ENCODE data around the gene ICE1.
A peak's percentile ranks its signal among the peaks of the same experiment; 100 is the strongest.

Gene ICE1

DNA sequence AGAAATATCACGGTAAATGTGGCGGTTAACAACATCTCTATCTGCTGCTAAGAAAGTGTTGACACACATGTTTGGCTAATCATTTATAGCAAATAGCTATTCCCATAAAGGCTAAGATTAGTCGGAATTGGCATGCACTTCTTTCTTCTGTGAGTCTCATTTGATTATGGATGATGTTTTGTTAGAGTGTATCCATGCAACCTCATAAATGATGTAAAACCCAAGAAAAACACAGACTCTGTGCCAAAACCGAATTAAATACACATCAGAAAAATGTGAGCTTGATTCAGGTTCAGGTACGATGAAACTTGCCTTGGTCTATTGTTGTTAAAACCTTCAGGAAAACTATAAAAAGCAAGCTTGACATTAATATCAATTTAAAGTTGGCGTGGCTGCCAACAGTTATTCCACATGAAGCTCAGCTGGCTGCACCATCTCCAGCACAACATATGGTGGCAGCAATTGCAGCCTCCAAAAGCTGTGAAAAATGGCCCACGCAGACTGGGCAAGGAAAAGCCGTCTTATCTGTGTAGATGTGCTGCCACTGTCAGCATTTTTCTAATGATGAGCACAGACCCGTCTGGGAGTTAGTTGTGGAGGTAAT is 41.1 kb upstream of the ICE1 start:
- Histone ChIP-seq H2AFZ (ENCODE audit: low read depth, low read length) (no peak overlapping the region), H3K4me1 (ENCODE audit: control insufficient read depth, insufficient read depth, low read depth, low read length) (no peaks in the 10 kb centered on the region), H4K8ac (ENCODE audit: low read length) (no peak overlapping the region), H3K36me3 (ENCODE audit: control insufficient read depth in 1 of 2, insufficient read depth in 2 of 2, low read depth in 1 of 2, low read length in 2 of 2) (no peaks in the 10 kb centered on the region), H2BK120ac (ENCODE audit: low read depth, low read length) (no peak overlapping the region), H3K4me2 (ENCODE audit: low read length, poor library complexity, severe bottlenecking) (no peak overlapping the region), H3K79me1 (replicated peaks; ENCODE audit: low read length, poor library complexity, severe bottlenecking) (no peaks in the 10 kb centered on the region), H3K4me3 (ENCODE audit: insufficient read depth in 1 of 2, low read depth in 1 of 2, low read length in 2 of 2) (no peak overlapping the region), H3K4ac (ENCODE audit: low read depth in 1 of 2, low read length in 2 of 2) (no peak overlapping the region), H2BK12ac (ENCODE audit: low read length in 2 of 2) (no peak overlapping the region), H3K23ac (ENCODE audit: low read length in 2 of 2) (no peak overlapping the region), H2BK5ac (ENCODE audit: low read depth, low read length, poor library complexity, severe bottlenecking) (no peak overlapping the region), H3K27ac (ENCODE audit: low read length, poor library complexity, severe bottlenecking) (no peak overlapping the region), H4K91ac (ENCODE audit: low read length) (no peak overlapping the region), H2BK15ac (ENCODE audit: low read depth, poor library complexity, severe bottlenecking) (no peak overlapping the region), H2AK5ac (ENCODE audit: low read length, severe bottlenecking) (no peak overlapping the region), H3K9ac (ENCODE audit: low read length) (no peak overlapping the region), H3K14ac (ENCODE audit: low read length in 2 of 2) (no peak overlapping the region), H3K9me3 (ENCODE audit: control insufficient read depth, low read length) (no peaks in the 10 kb centered on the region), H3K27me3 (ENCODE audit: control insufficient read depth in 1 of 2, insufficient read depth in 1 of 2, low read length in 2 of 2) (peaks cover 0 to 20% of the 10 kb centered on the region in 2 experiments), H3K18ac (ENCODE audit: low read depth in 1 of 2, low read length in 2 of 2) (no peak overlapping the region)
- 92% methylated on average over 7 of the region's 9 CpGs for WGBS
- no peak for DNase-seq

DNA sequence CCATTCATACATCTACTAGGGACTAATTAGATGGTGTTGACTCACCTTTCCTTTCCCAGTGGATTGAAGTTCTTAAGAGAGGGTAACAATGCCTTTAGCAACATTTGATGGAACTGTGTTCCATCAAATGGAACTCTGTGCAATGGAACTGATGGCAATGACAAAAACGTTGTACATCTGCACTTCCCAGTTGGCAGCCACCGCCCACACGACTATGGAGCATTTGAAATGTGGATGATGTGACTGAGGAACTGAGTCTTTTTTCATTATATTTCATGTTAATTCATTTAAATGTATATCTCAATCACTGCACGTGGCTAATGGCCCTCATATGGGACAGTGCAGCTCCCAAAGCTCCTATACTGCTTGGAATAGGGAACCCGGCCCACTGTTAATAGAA is 39.0 kb upstream of the ICE1 start:
- no peaks in the 10 kb centered on the region for H3K36me3 ChIP-seq (ENCODE audit: control insufficient read depth in 1 of 2, insufficient read depth in 2 of 2, low read depth in 1 of 2, low read length in 2 of 2)
- no peak overlapping the region for H3K23ac ChIP-seq (ENCODE audit: low read length in 2 of 2)
- H3K14ac ChIP-seq (ENCODE audit: low read length in 2 of 2): no peak overlapping the region
- no peaks in the 10 kb centered on the region for H3K79me1 ChIP-seq (replicated peaks; ENCODE audit: low read length, poor library complexity, severe bottlenecking)
- no peak overlapping the region for H3K4me3 ChIP-seq (ENCODE audit: insufficient read depth in 1 of 2, low read depth in 1 of 2, low read length in 2 of 2)
- no peak overlapping the region for H3K4me2 ChIP-seq (ENCODE audit: low read length, poor library complexity, severe bottlenecking)
- no peak overlapping the region for H2AFZ ChIP-seq (ENCODE audit: low read depth, low read length)
- WGBS: 67% methylated on average over 1 of the region's 5 CpGs
- no peak overlapping the region for H2BK12ac ChIP-seq (ENCODE audit: low read length in 2 of 2)
- H2BK120ac ChIP-seq (ENCODE audit: low read depth, low read length): no peak overlapping the region
- no peak overlapping the region for H3K27ac ChIP-seq (ENCODE audit: low read length, poor library complexity, severe bottlenecking)
- no peak overlapping the region for H3K9ac ChIP-seq (ENCODE audit: low read length)
- no peak overlapping the region for H3K4ac ChIP-seq (ENCODE audit: low read depth in 1 of 2, low read length in 2 of 2)
- no peak overlapping the region for H2BK5ac ChIP-seq (ENCODE audit: low read depth, low read length, poor library complexity, severe bottlenecking)
- no peak overlapping the region for H3K18ac ChIP-seq (ENCODE audit: low read depth in 1 of 2, low read length in 2 of 2)
- peaks cover 0 to 20% of the 10 kb centered on the region in 2 experiments for H3K27me3 ChIP-seq (ENCODE audit: control insufficient read depth in 1 of 2, insufficient read depth in 1 of 2, low read length in 2 of 2)
- H3K9me3 ChIP-seq (ENCODE audit: control insufficient read depth, low read length): no peaks in the 10 kb centered on the region
- no peak for DNase-seq
- no peak overlapping the region for H4K8ac ChIP-seq (ENCODE audit: low read length)
- H2AK5ac ChIP-seq (ENCODE audit: low read length, severe bottlenecking): no peak overlapping the region
- H2BK15ac ChIP-seq (ENCODE audit: low read depth, poor library complexity, severe bottlenecking): no peak overlapping the region
- H4K91ac ChIP-seq (ENCODE audit: low read length): no peak overlapping the region
- peaks cover 3% of the 10 kb centered on the region for H3K4me1 ChIP-seq (ENCODE audit: control insufficient read depth, insufficient read depth, low read depth, low read length)

DNA sequence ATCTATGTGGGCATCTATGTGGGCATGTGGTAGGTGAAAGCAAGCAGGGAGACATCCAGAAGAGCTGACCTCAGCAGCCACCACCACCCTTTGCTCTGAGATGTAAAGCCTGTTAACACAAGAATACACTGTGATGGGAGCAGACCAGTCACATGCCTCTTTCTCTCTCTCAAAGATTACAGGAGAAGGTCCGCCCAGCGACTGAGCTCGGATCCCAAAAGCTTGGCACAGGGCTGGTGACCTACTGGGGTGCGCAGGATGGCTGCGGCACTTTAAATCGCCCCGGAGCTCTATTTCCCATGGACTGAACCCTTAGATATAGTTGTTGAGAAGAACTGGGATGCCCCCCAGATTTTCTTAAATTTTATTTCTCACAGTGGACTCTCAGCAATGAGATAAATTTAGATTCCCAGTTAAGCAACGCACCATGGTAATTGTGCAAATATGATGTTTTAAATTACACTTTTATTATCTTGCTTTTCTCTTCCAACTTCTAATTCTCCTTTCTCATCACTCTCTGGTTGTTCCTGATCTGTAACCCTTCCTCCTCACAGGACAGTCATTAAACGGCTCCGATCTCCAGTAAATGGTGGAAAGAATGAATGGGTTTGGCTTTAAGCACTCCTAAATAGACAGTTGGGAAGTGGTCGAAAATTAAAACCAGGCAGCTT is 37.7 kb upstream of the ICE1 start:
- H3K18ac ChIP-seq (ENCODE audit: low read depth in 1 of 2, low read length in 2 of 2): no peak overlapping the region
- H3K79me1 ChIP-seq (replicated peaks; ENCODE audit: low read length, poor library complexity, severe bottlenecking): no peaks in the 10 kb centered on the region
- H3K4me2 ChIP-seq (ENCODE audit: low read length, poor library complexity, severe bottlenecking): no peak overlapping the region
- H2BK12ac ChIP-seq (ENCODE audit: low read length in 2 of 2): no peak overlapping the region
- H2BK120ac ChIP-seq (ENCODE audit: low read depth, low read length): no peak overlapping the region
- H3K36me3 ChIP-seq (ENCODE audit: control insufficient read depth in 1 of 2, insufficient read depth in 2 of 2, low read depth in 1 of 2, low read length in 2 of 2): no peaks in the 10 kb centered on the region
- no peak overlapping the region for H4K8ac ChIP-seq (ENCODE audit: low read length)
- H3K4me3 ChIP-seq (ENCODE audit: insufficient read depth in 1 of 2, low read depth in 1 of 2, low read length in 2 of 2): peak overlapping the region in 1 of 2 experiments; percentile 36
- H2BK15ac ChIP-seq (ENCODE audit: low read depth, poor library complexity, severe bottlenecking): no peak overlapping the region
- 95% methylated on average over 10 of the region's 11 CpGs for WGBS
- no peak overlapping the region for H3K27ac ChIP-seq (ENCODE audit: low read length, poor library complexity, severe bottlenecking)
- no peak for DNase-seq
- peaks cover 0 to 20% of the 10 kb centered on the region in 2 experiments for H3K27me3 ChIP-seq (ENCODE audit: control insufficient read depth in 1 of 2, insufficient read depth in 1 of 2, low read length in 2 of 2)
- peaks cover 3% of the 10 kb centered on the region for H3K4me1 ChIP-seq (ENCODE audit: control insufficient read depth, insufficient read depth, low read depth, low read length)
- no peak overlapping the region for H2BK5ac ChIP-seq (ENCODE audit: low read depth, low read length, poor library complexity, severe bottlenecking)
- H3K4ac ChIP-seq (ENCODE audit: low read depth in 1 of 2, low read length in 2 of 2): no peak overlapping the region
- H3K14ac ChIP-seq (ENCODE audit: low read length in 2 of 2): no peak overlapping the region
- H3K9ac ChIP-seq (ENCODE audit: low read length): peak overlapping the region; percentile 33
- H4K91ac ChIP-seq (ENCODE audit: low read length): no peak overlapping the region
- H2AK5ac ChIP-seq (ENCODE audit: low read length, severe bottlenecking): no peak overlapping the region
- no peak overlapping the region for H2AFZ ChIP-seq (ENCODE audit: low read depth, low read length)
- H3K9me3 ChIP-seq (ENCODE audit: control insufficient read depth, low read length): no peaks in the 10 kb centered on the region
- no peak overlapping the region for H3K23ac ChIP-seq (ENCODE audit: low read length in 2 of 2)

DNA sequence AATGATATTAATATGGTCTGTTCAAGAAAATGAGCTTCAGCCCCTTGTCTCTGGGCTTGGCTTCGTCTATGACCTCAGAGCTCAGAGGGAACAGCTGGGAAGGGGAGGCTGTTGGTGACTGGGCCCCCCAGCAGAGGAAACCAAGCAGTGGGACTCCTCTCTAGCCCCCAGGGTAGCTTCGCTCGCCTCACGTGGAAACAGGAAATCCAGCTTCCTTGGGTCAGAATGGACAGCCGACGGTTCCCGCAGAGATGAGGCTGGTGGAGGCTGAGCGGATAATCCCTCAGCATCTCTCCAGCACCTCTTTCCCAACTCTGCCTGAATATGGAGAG is 37.2 kb upstream of the ICE1 start:
- Histone ChIP-seq H2BK15ac (ENCODE audit: low read depth, poor library complexity, severe bottlenecking) (no peak overlapping the region), H3K4me1 (ENCODE audit: control insufficient read depth, insufficient read depth, low read depth, low read length) (peaks cover 3% of the 10 kb centered on the region), H3K4me3 (ENCODE audit: insufficient read depth in 1 of 2, low read depth in 1 of 2, low read length in 2 of 2) (peak overlapping the region in 1 of 2 experiments; percentile 36), H3K27ac (ENCODE audit: low read length, poor library complexity, severe bottlenecking) (no peak overlapping the region), H2BK120ac (ENCODE audit: low read depth, low read length) (no peak overlapping the region), H3K9me3 (ENCODE audit: control insufficient read depth, low read length) (no peaks in the 10 kb centered on the region), H2AFZ (ENCODE audit: low read depth, low read length) (no peak overlapping the region), H3K27me3 (ENCODE audit: control insufficient read depth in 1 of 2, insufficient read depth in 1 of 2, low read length in 2 of 2) (peaks cover 0 to 20% of the 10 kb centered on the region in 2 experiments), H4K8ac (ENCODE audit: low read length) (no peak overlapping the region), H3K36me3 (ENCODE audit: control insufficient read depth in 1 of 2, insufficient read depth in 2 of 2, low read depth in 1 of 2, low read length in 2 of 2) (no peaks in the 10 kb centered on the region), H4K91ac (ENCODE audit: low read length) (no peak overlapping the region), H2BK5ac (ENCODE audit: low read depth, low read length, poor library complexity, severe bottlenecking) (no peak overlapping the region), H3K9ac (ENCODE audit: low read length) (peak overlapping the region; percentile 33), H3K23ac (ENCODE audit: low read length in 2 of 2) (no peak overlapping the region), H3K18ac (ENCODE audit: low read depth in 1 of 2, low read length in 2 of 2) (no peak overlapping the region), H3K79me1 (replicated peaks; ENCODE audit: low read length, poor library complexity, severe bottlenecking) (no peaks in the 10 kb centered on the region), H2AK5ac (ENCODE audit: low read length, severe bottlenecking) (no peak overlapping the region), H3K4me2 (ENCODE audit: low read length, poor library complexity, severe bottlenecking) (no peak overlapping the region), H3K14ac (ENCODE audit: low read length in 2 of 2) (no peak overlapping the region), H3K4ac (ENCODE audit: low read depth in 1 of 2, low read length in 2 of 2) (no peak overlapping the region), H2BK12ac (ENCODE audit: low read length in 2 of 2) (no peak overlapping the region)
- WGBS: 83% methylated on average over 7 of the region's 8 CpGs
- DNase-seq: no peak
